HCT116 (cell line): ENCODE results near the gene C12orf50. TPM values are rescaled to one million over a fixed set of nuclear protein-coding genes. Genes with fewer than 3 reads are reported as not detected.

Experiments
- ATAC-seq: fragments of 200-7000 bp; cut with Tn5 transposase; 2 replicates; pipeline ENCODE4 v1.9.1; 2020; ENCODE audit warnings: mild to moderate bottlenecking, moderate library complexity
- BruUV-seq: library from RNA; stranded (reverse); fragments of 400-500 nt; replicated peaks from 2 replicates; lab custom pipeline; 2021; lab: Mats Ljungman, UMichigan
- CTCF ChIA-PET: fragments of 300-600 bp; sonication (Branson Sonifier 250); formaldehyde crosslinking; loops from one replicate; lab custom pipeline; 2021; ENCODE audit warnings: antibody characterized with exemption; lab: Charles Lee
- POLR2A ChIA-PET: fragments of 300-600, 350-600 bp; sonication (Branson Sonifier 250); formaldehyde crosslinking; loops from one replicate; lab custom pipeline; 2021; ENCODE audit warnings: antibody characterized with exemption; lab: Charles Lee
- RAD21 ChIA-PET, 2 experiments: fragments of 300-600 bp; sonication (Branson Sonifier 250); formaldehyde crosslinking; loops; one replicate each; lab custom pipeline; 2023; ENCODE audit warnings: low total read pairs in 2 of 2; ENCODE audit not compliant: uncharacterized antibody in 2 of 2, unreplicated experiment in 2 of 2, low non-redundant PET in 1 of 2; lab: Charles Lee
- DNase-seq: peaks from one replicate; pipeline ENCODE4 v3.0.0-alpha.2; 2010; ENCODE audit warnings: low read depth, low spot score
- H2AFZ ChIP-seq: fragments of 200-600 bp; shearing (Covaris generic), sonication (generic); 2 replicates; pipeline ENCODE4 v1.6.1; 2017; ENCODE audit warnings: low read depth, mixed run types, mixed read lengths, antibody characterized with exemption, low read length; ENCODE audit not compliant: poor library complexity, severe bottlenecking
- H3K27ac ChIP-seq: 2 replicates; pipeline ENCODE4 v1.5.1; 2012; ENCODE audit warnings: low read depth, low read length
- H3K27me3 ChIP-seq: fragments of 200-600 bp; sonication (generic); 2 replicates; pipeline ENCODE4 v1.6.1; 2016; ENCODE audit warnings: mixed run types, low read length, mixed read lengths; ENCODE audit not compliant: insufficient read depth
- H3K36me3 ChIP-seq, 2 experiments: fragments of 200-500 bp in 1 of 2; fragments of 200-600 bp in 1 of 2; sonication (Bioruptor generic) in 1 of 2; sonication (generic) in 1 of 2; 2 replicates each; pipeline versions ENCODE4 v1.5.1 to v1.6.1; 2014 to 2016; ENCODE audit warnings: low read length in 2 of 2, inconsistent platforms in 1 of 2, mixed read lengths in 1 of 2, mixed run types in 1 of 2; ENCODE audit not compliant: insufficient read depth in 2 of 2, control insufficient read depth in 1 of 2
- H3K4me1 ChIP-seq, 2 experiments: fragments of 200-600 bp in 1 of 2; sonication (generic) in 1 of 2; 2 replicates each; pipeline versions ENCODE4 v1.5.1 to v1.6.1; 2012 to 2017; ENCODE audit warnings: low read length in 2 of 2, inconsistent platforms in 1 of 2, mild to moderate bottlenecking in 1 of 2, mixed read lengths in 1 of 2, mixed run types in 1 of 2, moderate library complexity in 1 of 2; ENCODE audit not compliant: insufficient read depth in 2 of 2, control insufficient read depth in 1 of 2
- H3K4me2 ChIP-seq: fragments of 200-600 bp; sonication (generic); 2 replicates; pipeline ENCODE4 v1.6.1; 2017; ENCODE audit warnings: mixed run types, low read length, mixed read lengths
- H3K4me3 ChIP-seq, 2 experiments: fragments of 200-600 bp in 1 of 2; sonication (generic) in 1 of 2; replicated peaks in 1 of 2; 2 replicates each; pipeline ENCODE4 v1.5.1; 2011 to 2016; ENCODE audit warnings: low read length in 2 of 2, control low read depth in 1 of 2, low read depth in 1 of 2, mild to moderate bottlenecking in 1 of 2, mixed read lengths in 1 of 2, mixed run types in 1 of 2
- H3K79me2 ChIP-seq: fragments of 200-600 bp; sonication (generic); 2 replicates; pipeline ENCODE4 v1.6.1; 2017; ENCODE audit warnings: mild to moderate bottlenecking, mixed run types, low read length, moderate library complexity, mixed read lengths; ENCODE audit not compliant: insufficient read depth
- H3K9ac ChIP-seq: fragments of 200-600 bp; sonication (generic); 2 replicates; pipeline ENCODE4 v1.6.1; 2016; ENCODE audit warnings: low read length, mixed read lengths
- H3K9me2 ChIP-seq: fragments of 200-600 bp; sonication (generic), shearing (Covaris generic); 2 replicates; pipeline ENCODE4 v1.6.1; 2017; ENCODE audit warnings: mixed run types, mild to moderate bottlenecking, moderate library complexity; ENCODE audit not compliant: insufficient read depth
- H3K9me3 ChIP-seq, 2 experiments: fragments of 200-500 bp in 1 of 2; fragments of 200-600 bp in 1 of 2; sonication (Bioruptor generic) in 1 of 2; sonication (generic) in 1 of 2; 2 replicates each; pipeline ENCODE4 v1.6.1; 2014 to 2017; ENCODE audit warnings: low read length in 2 of 2, mixed read lengths in 2 of 2, inconsistent platforms in 1 of 2, low read depth in 1 of 2, mild to moderate bottlenecking in 1 of 2, mixed run types in 1 of 2, moderate library complexity in 1 of 2; ENCODE audit not compliant: control insufficient read depth in 1 of 2, insufficient read depth in 1 of 2
- H4K20me1 ChIP-seq: fragments of 200-600 bp; sonication (generic), shearing (Covaris generic); 2 replicates; pipeline ENCODE4 v1.6.1; 2017; ENCODE audit warnings: mixed run types, mild to moderate bottlenecking, moderate library complexity; ENCODE audit not compliant: insufficient read depth
- ATF3 ChIP-seq: IDR thresholded peaks from 2 replicates; pipeline ENCODE4 v1.6.1; 2012
- CBX3 ChIP-seq: IDR thresholded peaks from 2 replicates; pipeline ENCODE4 v1.6.1; 2012; ENCODE audit warnings: low read depth
- EGR1 ChIP-seq: IDR thresholded peaks from 2 replicates; pipeline ENCODE4 v1.6.1; 2012; ENCODE audit warnings: low read depth
- ELF1 ChIP-seq: IDR thresholded peaks from 2 replicates; pipeline ENCODE4 v1.6.1; 2012; ENCODE audit warnings: low read depth, borderline replicate concordance
- EZH2 ChIP-seq: fragments of 200-600 bp; sonication (generic); IDR thresholded peaks from 2 replicates; pipeline ENCODE4 v1.6.1; 2017; ENCODE audit warnings: antibody characterized with exemption, mixed run types
- FOSL1 ChIP-seq: IDR thresholded peaks from 2 replicates; pipeline ENCODE4 v1.6.1; 2012; ENCODE audit warnings: low read depth
- POLR2AphosphoS5 ChIP-seq: IDR thresholded peaks from 2 replicates; pipeline ENCODE4 v1.6.1; 2011; ENCODE audit warnings: mild to moderate bottlenecking, low read depth, low read length, moderate library complexity
- REST ChIP-seq: IDR thresholded peaks from 2 replicates; pipeline ENCODE4 v1.6.1; 2012; ENCODE audit warnings: low read depth
- SIN3A ChIP-seq: IDR thresholded peaks from 2 replicates; pipeline ENCODE4 v1.6.1; 2012; ENCODE audit warnings: low read depth
- SP1 ChIP-seq: IDR thresholded peaks from 2 replicates; pipeline ENCODE4 v1.6.1; 2012; ENCODE audit warnings: low read depth
- TCF7L2 ChIP-seq: IDR thresholded peaks from 2 replicates; pipeline ENCODE4 v1.7.0; 2011; ENCODE audit warnings: borderline replicate concordance, inconsistent platforms; ENCODE audit not compliant: insufficient read depth, insufficient read length; ENCODE audit errors: extremely low read depth
- ZBTB33 ChIP-seq: IDR thresholded peaks from 2 replicates; pipeline ENCODE4 v1.6.1; 2011; ENCODE audit warnings: mild to moderate bottlenecking, low read length, moderate library complexity; ENCODE audit not compliant: insufficient replicate concordance; ENCODE audit errors: extremely low read depth
- ZFX ChIP-seq: fragments of 450-650 bp; IDR thresholded peaks from 2 replicates; pipeline ENCODE4 v1.6.1; 2017
- intact Hi-C: fragments of 100-400 bp; cut with micrococcal nuclease; formaldehyde crosslinking; loops from 2 replicates; pipeline ENCODE4 v1.10.0; 2022
- total RNA-seq: library from RNA; stranded (reverse); gene quantifications from one replicate; pipeline ENCODE4 v1.2.1, GENCODE V29; 2021; ENCODE audit not compliant: unreplicated experiment

C12orf50 gene
- total RNA-seq, 1 experiment from 2014 or later = not detected

GRCh38 chr12:87985069-87985675 lies 44.0 kb downstream of the C12orf50 start:
- Histone ChIP-seq H3K27ac (no peak overlapping the region), H2AFZ (no peak overlapping the region), H3K9me2 (no peaks in the 10 kb centered on the region), H3K36me3 (no peaks in the 10 kb centered on the region), H3K4me3 (no peak overlapping the region), H3K79me2 (no peaks in the 10 kb centered on the region), H3K9ac (no peak overlapping the region), H3K4me2 (no peak overlapping the region), H3K4me1 (no peaks in the 10 kb centered on the region), H3K27me3 (no peaks in the 10 kb centered on the region), H3K9me3 (no peaks in the 10 kb centered on the region), H4K20me1 (no peaks in the 10 kb centered on the region)
- no TSS peak for BruUV-seq
- TF ChIP-seq ZFX (no peak), POLR2AphosphoS5 (no peak), TCF7L2 (no peak), ZBTB33 (no peak), ELF1 (no peak), FOSL1 (no peak), SIN3A (no peak), REST (no peak), ATF3 (no peak), CBX3 (no peak), SP1 (no peak), EGR1 (no peak), EZH2 (no peak)
- intact Hi-C loops = no loop called here
- CTCF ChIA-PET = no interaction called here
- ATAC-seq (no peak), DNase-seq (no peak)
- POLR2A ChIA-PET = no interaction called here
- RAD21 ChIA-PET = no interaction called here
